Adrenal gland (tissue), 5 donors: Measurements from ENCODE around the gene FAM83E.

Experiments used
- CTCF ChIP-seq, 6 experiments: fragments of 450-650 bp in 4 of 6; fragments of 200-600 bp in 2 of 6; sonication (generic) in 1 of 6; IDR thresholded peaks; 1 replicate in 5 of 6; 2 replicates in 1 of 6; pipeline versions ENCODE4 v1.5.1 to v1.8.0; 2016 to 2021; ENCODE audit warnings: antibody characterized with exemption in 6 of 6, mild to moderate bottlenecking in 2 of 6, moderate library complexity in 1 of 6
- POLR2A ChIP-seq, 2 donors: fragments of 450-650 bp; IDR thresholded peaks; one replicate each; pipeline ENCODE4 v1.6.1; 2017; ENCODE audit warnings: antibody characterized with exemption in 2 of 2, mild to moderate bottlenecking in 2 of 2, moderate library complexity in 1 of 2
- donor health status: DM: no; HTN: no; CAD: no.

DNA sequence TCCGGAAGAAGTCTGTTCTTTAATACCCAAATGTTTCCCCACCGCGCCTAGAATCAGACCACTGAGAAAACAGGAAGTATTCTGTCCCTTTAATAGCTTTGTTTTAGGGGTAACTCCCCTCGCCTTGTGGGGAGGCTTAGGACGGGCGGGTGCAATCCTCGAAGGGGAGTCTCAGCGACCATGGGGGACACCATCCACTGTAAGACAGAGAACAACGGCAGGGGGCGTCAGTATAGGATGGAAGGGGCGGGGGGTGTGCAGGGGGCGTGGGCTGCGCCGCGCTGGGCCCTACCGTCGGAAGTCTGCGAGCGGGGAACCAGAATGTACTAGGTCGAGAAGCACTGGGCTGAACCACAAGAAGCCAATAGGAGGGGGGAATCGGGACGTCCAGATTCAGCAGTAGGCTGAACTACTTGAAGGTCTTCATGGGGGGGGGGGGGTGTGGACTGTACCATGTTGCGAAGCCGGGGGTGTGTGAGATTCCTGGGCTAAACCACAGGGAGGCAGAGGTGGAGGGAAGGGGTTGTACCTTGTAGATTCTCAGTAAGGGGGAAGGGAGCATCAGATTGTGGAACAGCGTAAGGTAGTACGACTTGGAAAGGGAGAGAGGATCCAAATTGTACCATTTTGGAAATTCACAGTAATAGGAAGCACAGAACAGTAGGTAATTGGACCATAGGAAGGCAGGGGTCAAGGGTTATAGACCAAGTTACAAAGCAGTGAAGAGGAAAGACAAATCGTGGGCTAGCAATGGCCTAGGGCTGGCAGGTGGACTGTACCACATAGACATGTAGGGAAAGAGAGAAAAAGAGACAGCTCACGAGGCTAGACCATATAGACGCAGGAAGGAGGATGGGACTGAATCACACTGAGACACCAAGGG, 23.3 kb upstream of the FAM83E start:
- TF ChIP-seq CTCF (IDR thresholded peaks at IDR 0.05) = peak in 4 of 6 experiments; percentile 11 to 42 (median 34)
- peak; percentile 51 to 88 for TF ChIP-seq POLR2A (IDR thresholded peaks at IDR 0.05)
